Naive B cell (primary cell): ENCODE results near the gene SMIM41. TPM values are rescaled to one million over a fixed set of nuclear protein-coding genes. Genes with fewer than 3 reads are reported as not detected.
A peak's percentile ranks its signal among the peaks of the same experiment; 100 is the strongest.

Experiments used
- ATAC-seq, 2 donors: fragments of 150-1000 bp; cut with Tn5 transposase; 2 replicates each; pipeline ENCODE4 v1.10.0; 2021; ENCODE audit warnings: low read depth in 2 of 2, mild to moderate bottlenecking in 2 of 2, moderate library complexity in 2 of 2
- DNase-seq: peaks from one replicate; pipeline ENCODE4 v3.0.0; 2022
- H3K27ac Mint-ChIP-seq, 6 donors: one replicate each; pipeline ENCODE4 v1.8.0; 2020 to 2022; ENCODE audit warnings: mild to moderate bottlenecking in 6 of 6, mixed read lengths in 6 of 6, moderate library complexity in 5 of 6, inconsistent platforms in 2 of 6
- H3K27me3 Mint-ChIP-seq, 3 donors: one replicate each; pipeline ENCODE4 v1.8.0; 2021 to 2022; ENCODE audit warnings: mixed read lengths in 3 of 3, mild to moderate bottlenecking in 1 of 3
- H3K36me3 Mint-ChIP-seq, 2 donors: one replicate each; pipeline ENCODE4 v1.8.0; 2020 to 2022; ENCODE audit warnings: mixed read lengths in 2 of 2, inconsistent platforms in 1 of 2, mild to moderate bottlenecking in 1 of 2
- H3K4me1 Mint-ChIP-seq, 3 donors: one replicate each; pipeline ENCODE4 v1.8.0; 2020 to 2022; ENCODE audit warnings: mixed read lengths in 3 of 3, inconsistent platforms in 1 of 3, mild to moderate bottlenecking in 1 of 3, moderate library complexity in 1 of 3
- H3K4me3 Mint-ChIP-seq, 8 donors: one replicate each; pipeline ENCODE4 v1.8.0; 2020 to 2022; ENCODE audit warnings: mild to moderate bottlenecking in 8 of 8, mixed read lengths in 8 of 8, moderate library complexity in 8 of 8, inconsistent platforms in 2 of 8
- H3K9me3 Mint-ChIP-seq, 7 donors: one replicate each; pipeline ENCODE4 v1.8.0; 2020 to 2022; ENCODE audit warnings: mixed read lengths in 7 of 7, mild to moderate bottlenecking in 5 of 7, inconsistent platforms in 2 of 7, moderate library complexity in 1 of 7
- polyA plus RNA-seq, 6 donors: library from polyadenylated mRNA; unstranded; fragments of 300-500 nt; fragmentation: Illumina TruSeq; gene quantifications; one replicate each; pipeline ENCODE4 v1.2.3, GENCODE V29; 2021; ENCODE audit warnings: low read depth in 6 of 6

Gene SMIM41
- polyA plus RNA-seq, 6 donors from 2014 or later = not detected

DNA sequence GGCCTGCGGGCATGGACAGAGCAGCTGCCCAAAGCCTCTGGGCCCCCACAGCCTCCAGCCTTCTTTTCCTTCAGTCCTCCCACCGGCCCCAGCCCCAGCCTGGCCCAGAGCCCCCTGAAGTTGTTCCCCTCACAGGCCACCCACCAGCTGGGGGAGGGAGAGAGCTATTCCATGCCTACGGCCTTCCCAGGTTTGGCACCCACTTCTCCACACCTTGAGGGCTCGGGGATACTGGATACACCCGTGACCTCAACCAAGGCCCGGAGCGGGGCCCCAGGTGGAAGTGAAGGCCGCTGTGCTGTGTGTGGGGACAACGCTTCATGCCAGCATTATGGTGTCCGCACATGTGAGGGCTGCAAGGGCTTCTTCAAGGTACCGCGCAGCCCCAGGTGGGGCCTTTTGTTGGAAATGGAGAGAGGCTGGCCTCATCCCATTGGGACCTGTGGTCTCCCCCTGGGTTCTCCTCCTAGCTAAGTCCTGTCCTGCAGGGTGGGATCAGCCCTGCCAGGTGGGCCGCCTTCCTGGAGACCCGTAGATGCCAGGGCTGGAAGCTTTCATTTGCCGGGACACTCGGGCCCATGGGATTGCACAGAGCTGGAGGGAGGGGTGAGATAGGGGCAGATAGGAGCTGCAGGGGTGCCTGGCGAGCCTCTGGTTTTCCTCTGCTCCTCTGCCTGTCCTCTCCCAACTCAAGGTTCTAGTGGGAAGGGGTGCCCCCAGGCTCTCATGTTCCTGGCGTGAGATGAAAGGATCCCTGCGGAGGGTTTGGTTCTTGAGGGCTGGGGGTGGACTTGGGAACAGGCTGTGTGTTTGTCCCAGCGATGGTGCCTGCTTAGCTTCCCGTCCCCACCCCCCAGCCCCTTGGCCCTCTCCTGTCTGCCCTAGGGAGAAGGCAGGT, 24.4 kb upstream of the SMIM41 start:
- no peak for DNase-seq
- H3K4me3 Mint-ChIP-seq = peak overlapping the region in 4 of 8 donors; percentile 25 to 76 (median 46)
- H3K36me3 Mint-ChIP-seq = no peaks in the 10 kb centered on the region
- ATAC-seq = no peak
- no peaks in the 10 kb centered on the region for H3K9me3 Mint-ChIP-seq
- peak overlapping the region in 2 of 6 donors; percentile 60 to 95 for H3K27ac Mint-ChIP-seq
- peaks cover 26 to 33% (median 30%) of the 10 kb centered on the region in 3 donors for H3K4me1 Mint-ChIP-seq
- H3K27me3 Mint-ChIP-seq = no peaks in the 10 kb centered on the region

- Mint-ChIP-seq H3K27me3 (no peaks in the 10 kb centered on the region), H3K27ac (peak overlapping the region in 3 of 6 donors; percentile 9 to 70 (median 53)), H3K9me3 (no peaks in the 10 kb centered on the region), H3K4me1 (peaks cover 21 to 26% (median 23%) of the 10 kb centered on the region in 3 donors), H3K36me3 (no peaks in the 10 kb centered on the region), H3K4me3 (peak overlapping the region in 1 of 8 donors; percentile 61)
- DNase-seq (no peak), ATAC-seq (no peak)
These were observed 23.5 kb upstream of the SMIM41 start for GRCh38 chr12:52055731-52056711.

DNA sequence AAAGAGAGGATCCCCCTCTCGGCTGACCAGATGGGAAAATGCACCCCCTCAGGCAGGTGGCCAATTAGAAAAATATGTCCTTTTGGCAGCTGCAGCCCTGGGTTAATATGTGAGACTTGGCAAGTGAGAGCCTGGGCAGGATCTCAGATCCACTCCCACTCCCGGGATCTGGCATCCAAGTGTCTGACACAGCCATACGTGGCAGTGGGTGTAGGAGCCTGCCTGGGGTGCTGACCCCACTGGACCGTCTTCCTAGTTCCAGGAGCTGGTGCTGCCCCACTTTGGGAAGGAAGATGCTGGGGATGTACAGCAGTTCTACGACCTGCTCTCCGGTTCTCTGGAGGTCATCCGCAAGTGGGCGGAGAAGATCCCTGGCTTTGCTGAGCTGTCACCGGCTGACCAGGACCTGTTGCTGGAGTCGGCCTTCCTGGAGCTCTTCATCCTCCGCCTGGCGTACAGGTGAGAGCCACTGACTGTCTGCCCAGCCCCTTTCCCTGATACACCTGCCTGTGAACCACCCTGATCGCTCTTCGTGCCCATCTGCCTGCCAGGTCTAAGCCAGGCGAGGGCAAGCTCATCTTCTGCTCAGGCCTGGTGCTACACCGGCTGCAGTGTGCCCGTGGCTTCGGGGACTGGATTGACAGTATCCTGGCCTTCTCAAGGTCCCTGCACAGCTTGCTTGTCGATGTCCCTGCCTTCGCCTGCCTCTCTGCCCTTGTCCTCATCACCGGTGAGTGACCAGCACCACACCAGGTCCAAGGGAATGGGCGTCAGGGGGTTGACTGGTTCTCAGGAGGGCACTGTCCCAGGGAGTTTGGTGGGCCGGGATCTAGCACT, 22.5 kb upstream of the SMIM41 start:
- peaks cover 12 to 16% (median 13%) of the 10 kb centered on the region in 3 donors for H3K4me1 Mint-ChIP-seq
- DNase-seq = no peak
- peak overlapping the region in 2 of 6 donors; percentile 53 to 69 for H3K27ac Mint-ChIP-seq
- ATAC-seq = no peak
- peak overlapping the region in 2 of 8 donors; percentile 37 to 61 for H3K4me3 Mint-ChIP-seq
- no peaks in the 10 kb centered on the region for H3K36me3 Mint-ChIP-seq
- no peaks in the 10 kb centered on the region for H3K27me3 Mint-ChIP-seq
- no peaks in the 10 kb centered on the region for H3K9me3 Mint-ChIP-seq

- Mint-ChIP-seq H3K4me1 (peaks cover 3 to 7% (median 7%) of the 10 kb centered on the region in 3 donors), H3K4me3 (peak overlapping the region in 1 of 8 donors; percentile 55), H3K27ac (peak overlapping the region in 2 of 6 donors; percentile 12 to 68), H3K9me3 (no peaks in the 10 kb centered on the region), H3K27me3 (no peaks in the 10 kb centered on the region), H3K36me3 (no peaks in the 10 kb centered on the region)
- ATAC-seq (no peak), DNase-seq (no peak)
These were observed 21.6 kb upstream of the SMIM41 start for GRCh38 chr12:52057638-52058576.

GRCh38 chr12:52058631-52059361, 20.7 kb upstream of the SMIM41 start:
- peak overlapping the region in 3 of 6 donors; percentile 49 to 74 (median 69) for H3K27ac Mint-ChIP-seq
- peaks cover 0 to 3% (median 0%) of the 10 kb centered on the region in 3 donors for H3K27me3 Mint-ChIP-seq
- ATAC-seq = no peak
- peak overlapping the region in 2 of 8 donors; percentile 23 to 55 for H3K4me3 Mint-ChIP-seq
- no peaks in the 10 kb centered on the region for H3K9me3 Mint-ChIP-seq
- H3K36me3 Mint-ChIP-seq = no peaks in the 10 kb centered on the region
- H3K4me1 Mint-ChIP-seq = peaks cover 0 to 4% (median 0%) of the 10 kb centered on the region in 3 donors
- DNase-seq = no peak

- ATAC-seq (peak in 1 of 2 donors; percentile 13), DNase-seq (no peak)
- Mint-ChIP-seq H3K27ac (peak overlapping the region in 3 of 6 donors; percentile 49 to 78 (median 54)), H3K27me3 (peaks cover 0 to 11% (median 0%) of the 10 kb centered on the region in 3 donors), H3K4me3 (peak overlapping the region in 1 of 8 donors; percentile 55), H3K4me1 (no peaks in the 10 kb centered on the region), H3K36me3 (no peaks in the 10 kb centered on the region), H3K9me3 (no peaks in the 10 kb centered on the region)
These were observed 19.7 kb upstream of the SMIM41 start for GRCh38 chr12:52059582-52060497.

DNA sequence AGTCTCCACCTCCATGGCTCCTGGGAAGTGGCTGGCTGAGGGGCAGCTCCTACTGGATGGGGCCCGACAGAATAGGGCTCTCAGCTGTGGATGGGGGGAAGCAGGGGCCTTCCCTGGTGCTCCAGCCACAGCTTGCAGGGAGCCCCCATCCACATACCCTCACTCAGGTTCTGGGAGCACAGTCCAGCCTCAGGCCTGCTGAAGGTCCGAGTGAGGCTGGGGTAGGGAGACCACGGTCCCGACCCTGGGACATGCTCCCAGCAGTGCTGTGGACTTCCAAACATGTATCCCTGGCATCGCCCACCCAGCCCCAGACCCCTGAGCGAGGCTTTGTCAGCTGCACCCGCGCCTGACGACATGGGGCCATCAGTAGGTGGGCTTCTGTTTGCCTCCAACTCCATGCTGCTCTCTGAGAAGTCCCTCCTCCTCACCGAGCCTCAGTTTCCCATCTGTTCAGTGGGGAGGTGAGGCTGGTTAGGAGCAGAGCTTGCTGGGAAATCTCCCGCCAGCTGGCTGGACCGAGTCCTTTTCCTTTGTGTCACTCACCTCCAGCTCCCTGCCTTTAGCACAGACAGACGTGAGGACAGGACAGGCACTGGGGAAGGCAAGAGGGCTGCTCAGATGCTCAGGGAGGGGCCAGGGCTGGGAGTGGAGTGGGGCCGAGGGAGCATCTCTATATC, 18.9 kb upstream of the SMIM41 start:
- peak overlapping the region in 2 of 6 donors; percentile 56 to 67 for H3K27ac Mint-ChIP-seq
- H3K4me1 Mint-ChIP-seq = no peaks in the 10 kb centered on the region
- H3K9me3 Mint-ChIP-seq = no peaks in the 10 kb centered on the region

DNA sequence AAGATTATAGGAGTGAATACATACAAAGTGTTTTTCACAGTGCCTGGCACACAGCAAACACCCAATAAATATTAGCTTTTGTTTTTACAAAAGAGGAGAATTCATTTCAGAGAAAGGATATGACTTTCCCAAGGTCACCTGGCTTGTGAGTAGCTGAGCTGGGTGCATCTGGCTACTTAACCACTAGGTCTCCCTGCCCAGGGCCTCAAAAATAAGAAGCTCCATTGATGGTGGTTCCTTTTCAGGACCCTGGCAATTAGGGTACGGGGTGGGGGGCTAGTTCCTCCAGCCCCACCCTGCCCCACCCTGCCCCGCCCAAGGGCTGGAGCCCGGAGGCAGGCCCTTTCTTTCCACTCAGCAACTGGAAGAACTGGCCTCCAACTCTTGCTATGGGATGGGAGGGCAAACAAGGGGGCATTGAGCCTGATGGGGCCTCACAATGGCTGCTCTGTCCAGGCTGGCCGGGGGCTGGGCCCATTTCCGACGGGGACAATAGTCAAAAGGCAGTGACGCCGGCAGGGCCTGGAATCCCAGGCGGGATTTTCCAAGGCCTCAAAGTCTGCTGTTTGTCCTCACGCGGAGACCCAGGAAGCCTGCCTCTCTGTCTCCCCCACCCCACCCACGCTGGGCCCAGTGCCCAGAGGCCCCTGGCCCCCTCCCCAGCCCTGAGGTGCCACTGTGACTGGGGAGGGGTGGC, 17.9 kb upstream of the SMIM41 start:
- no peak for ATAC-seq
- no peaks in the 10 kb centered on the region for H3K36me3 Mint-ChIP-seq
- peaks cover 0 to 19% (median 8%) of the 10 kb centered on the region in 3 donors for H3K27me3 Mint-ChIP-seq
- no peaks in the 10 kb centered on the region for H3K4me1 Mint-ChIP-seq
- H3K4me3 Mint-ChIP-seq = no peak overlapping the region
- H3K9me3 Mint-ChIP-seq = no peaks in the 10 kb centered on the region
- DNase-seq = no peak
- no peak overlapping the region for H3K27ac Mint-ChIP-seq

More for the DNA sequence above, 18.9 kb upstream of the SMIM41 start:
- DNase-seq (no peak), ATAC-seq (no peak)
- peaks cover 0 to 19% (median 5%) of the 10 kb centered on the region in 3 donors for H3K27me3 Mint-ChIP-seq
- no peaks in the 10 kb centered on the region for H3K36me3 Mint-ChIP-seq
- peak overlapping the region in 1 of 8 donors; percentile 55 for H3K4me3 Mint-ChIP-seq

GRCh38 chr12:52062167-52063081, 17.1 kb upstream of the SMIM41 start:
- no peaks in the 10 kb centered on the region for H3K4me1 Mint-ChIP-seq
- peaks cover 0 to 19% (median 8%) of the 10 kb centered on the region in 3 donors for H3K27me3 Mint-ChIP-seq
- H3K27ac Mint-ChIP-seq = no peak overlapping the region
- DNase-seq (no peak), ATAC-seq (no peak)
- no peak overlapping the region for H3K4me3 Mint-ChIP-seq
- H3K36me3 Mint-ChIP-seq = no peaks in the 10 kb centered on the region
- no peaks in the 10 kb centered on the region for H3K9me3 Mint-ChIP-seq
